Loucy (cell line): ENCODE data around the gene MACROD2.

Experiments used
- EZH2phosphoT487 ChIP-seq: fragments of 200-600 bp; IDR thresholded peaks from 2 replicates; pipeline ENCODE4 v1.6.1; 2018; ENCODE audit warnings: antibody characterized with exemption, mild to moderate bottlenecking, moderate library complexity, borderline replicate concordance
- TF ChIP-seq, protein P1 (sequence below): fragments of 200-600 bp; sonication (generic); conservative IDR thresholded peaks from 2 replicates; pipeline ENCODE4 v1.5.1; 2014; ENCODE audit warnings: mild to moderate bottlenecking, antibody characterized with exemption, low read length

GRCh38 chr20:15195378-15195777, 1200.1 kb downstream of the MACROD2 start:
- TF ChIP-seq, protein P1, sequence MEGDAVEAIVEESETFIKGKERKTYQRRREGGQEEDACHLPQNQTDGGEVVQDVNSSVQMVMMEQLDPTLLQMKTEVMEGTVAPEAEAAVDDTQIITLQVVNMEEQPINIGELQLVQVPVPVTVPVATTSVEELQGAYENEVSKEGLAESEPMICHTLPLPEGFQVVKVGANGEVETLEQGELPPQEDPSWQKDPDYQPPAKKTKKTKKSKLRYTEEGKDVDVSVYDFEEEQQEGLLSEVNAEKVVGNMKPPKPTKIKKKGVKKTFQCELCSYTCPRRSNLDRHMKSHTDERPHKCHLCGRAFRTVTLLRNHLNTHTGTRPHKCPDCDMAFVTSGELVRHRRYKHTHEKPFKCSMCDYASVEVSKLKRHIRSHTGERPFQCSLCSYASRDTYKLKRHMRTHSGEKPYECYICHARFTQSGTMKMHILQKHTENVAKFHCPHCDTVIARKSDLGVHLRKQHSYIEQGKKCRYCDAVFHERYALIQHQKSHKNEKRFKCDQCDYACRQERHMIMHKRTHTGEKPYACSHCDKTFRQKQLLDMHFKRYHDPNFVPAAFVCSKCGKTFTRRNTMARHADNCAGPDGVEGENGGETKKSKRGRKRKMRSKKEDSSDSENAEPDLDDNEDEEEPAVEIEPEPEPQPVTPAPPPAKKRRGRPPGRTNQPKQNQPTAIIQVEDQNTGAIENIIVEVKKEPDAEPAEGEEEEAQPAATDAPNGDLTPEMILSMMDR = no peak
- TF ChIP-seq EZH2phosphoT487 = no peak
